GM21825 (cell line): ENCODE results near the gene ZPLD1.

Source experiments
- ATAC-seq: cut with Tn5 transposase; IDR thresholded peaks from one replicate; pipeline ENCODE4 v1.9.1; 2021; ENCODE audit warnings: mild to moderate bottlenecking, moderate library complexity; ENCODE audit not compliant: unreplicated experiment

The ZPLD1 gene

DNA sequence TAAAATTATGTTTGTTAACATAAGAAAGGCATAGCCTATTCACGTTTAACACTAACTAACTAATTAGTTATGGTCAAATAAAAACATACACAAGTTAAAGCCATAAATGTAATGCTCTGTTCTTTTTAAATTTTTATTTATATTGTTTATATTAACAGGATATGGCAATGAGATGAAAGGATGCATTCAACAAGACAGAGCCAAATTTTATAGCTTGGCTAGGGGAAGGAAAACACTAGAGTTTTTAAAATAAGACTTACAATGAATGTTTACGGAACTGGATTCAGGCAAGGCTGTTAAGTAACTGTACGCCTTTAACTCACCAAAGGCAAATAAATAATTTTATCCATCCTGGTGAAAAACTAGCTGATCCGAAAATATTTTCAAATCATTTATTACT is 86.4 kb downstream of the ZPLD1 start:
- ATAC-seq, result no peak

DNA sequence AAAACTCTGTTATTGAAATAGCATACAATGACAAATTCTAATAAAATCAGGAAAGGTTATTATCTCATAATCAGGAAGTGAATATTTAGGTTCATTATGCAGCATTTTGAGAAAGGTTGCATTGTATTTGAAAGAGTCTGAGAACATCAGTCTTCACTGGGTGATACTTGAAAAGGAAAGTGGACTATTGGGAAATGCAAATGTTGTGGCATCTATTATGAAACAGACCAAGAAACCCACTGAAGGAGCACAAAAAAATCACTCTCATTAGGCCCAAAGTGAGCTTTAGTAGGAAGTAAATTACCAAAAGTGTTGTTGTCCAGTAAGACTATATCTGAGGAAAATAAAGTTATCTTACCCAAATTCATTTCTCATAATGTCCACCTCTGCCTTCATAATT is 90.8 kb downstream of the ZPLD1 start:
- ATAC-seq, result no peak

- no peak for ATAC-seq
Observed at GRCh38 chr3:102526865-102527264, 92.0 kb downstream of the ZPLD1 start.

GRCh38 chr3:102528727-102529126 is 93.9 kb downstream of the ZPLD1 start:
- no peak for ATAC-seq
